Mucosa of rectum (tissue), 2 donors: Measurements from ENCODE around the gene SLC24A4.

Experiments
- H3K27ac ChIP-seq, 2 donors: one replicate each; pipeline ENCODE4 v1.7.0; 2013; ENCODE audit warnings: inconsistent platforms in 2 of 2, low read depth in 2 of 2, low read length in 2 of 2
- H3K27me3 ChIP-seq, 2 donors: one replicate each; pipeline ENCODE4 v1.7.0; 2013; ENCODE audit warnings: low read length in 2 of 2; ENCODE audit not compliant: control insufficient read depth in 2 of 2, insufficient read depth in 2 of 2
- H3K36me3 ChIP-seq, 2 donors: one replicate each; pipeline ENCODE4 v1.7.0; 2013; ENCODE audit warnings: low read length in 2 of 2; ENCODE audit not compliant: control insufficient read depth in 2 of 2, insufficient read depth in 2 of 2
- H3K4me1 ChIP-seq, 2 donors: one replicate each; pipeline ENCODE4 v1.7.0; 2013; ENCODE audit warnings: low read length in 2 of 2, mild to moderate bottlenecking in 1 of 2; ENCODE audit not compliant: control insufficient read depth in 2 of 2, insufficient read depth in 2 of 2
- H3K4me3 ChIP-seq, 2 donors: one replicate each; pipeline ENCODE4 v1.7.0; 2013; ENCODE audit warnings: low read length in 2 of 2
- H3K9ac ChIP-seq, 2 donors: one replicate each; pipeline ENCODE4 v1.7.0; 2013; ENCODE audit warnings: low read length in 2 of 2, low read depth in 1 of 2, mild to moderate bottlenecking in 1 of 2
- H3K9me3 ChIP-seq, 2 donors: one replicate each; pipeline ENCODE4 v1.7.0; 2013; ENCODE audit warnings: low read length in 2 of 2; ENCODE audit not compliant: control insufficient read depth in 2 of 2
- donor health status: healthy.
- donor health status: Normal muscosa, but diverticular disease.

SLC24A4 gene

GRCh38 chr14:92288994-92289660, 33.8 kb upstream of the SLC24A4 start:
- H3K27ac ChIP-seq = no peak overlapping the region
- no peaks in the 10 kb centered on the region for H3K36me3 ChIP-seq
- H3K9me3 ChIP-seq = no peaks in the 10 kb centered on the region
- peaks cover 0 to 3% of the 10 kb centered on the region in 2 donors for H3K27me3 ChIP-seq
- H3K4me1 ChIP-seq = no peaks in the 10 kb centered on the region
- no peak overlapping the region for H3K9ac ChIP-seq
- H3K4me3 ChIP-seq = no peak overlapping the region

- no peak overlapping the region for H3K27ac ChIP-seq
- H3K4me3 ChIP-seq = no peak overlapping the region
- H3K27me3 ChIP-seq = peaks cover 0 to 3% of the 10 kb centered on the region in 2 donors
- no peaks in the 10 kb centered on the region for H3K9me3 ChIP-seq
- H3K9ac ChIP-seq = no peak overlapping the region
- H3K4me1 ChIP-seq = no peaks in the 10 kb centered on the region
- no peaks in the 10 kb centered on the region for H3K36me3 ChIP-seq
Measured at GRCh38 chr14:92292673-92293072, 30.3 kb upstream of the SLC24A4 start.

- Histone ChIP-seq H3K9me3 (no peaks in the 10 kb centered on the region), H3K4me1 (no peaks in the 10 kb centered on the region), H3K4me3 (no peak overlapping the region), H3K36me3 (no peaks in the 10 kb centered on the region), H3K27ac (no peak overlapping the region), H3K9ac (no peak overlapping the region), H3K27me3 (no peaks in the 10 kb centered on the region)
Measured at GRCh38 chr14:92294506-92294905, 28.5 kb upstream of the SLC24A4 start.

GRCh38 chr14:92297818-92298595, 25.0 kb upstream of the SLC24A4 start:
- Histone ChIP-seq H3K4me3 (no peak overlapping the region), H3K4me1 (no peaks in the 10 kb centered on the region), H3K9me3 (no peaks in the 10 kb centered on the region), H3K27ac (no peak overlapping the region), H3K9ac (no peak overlapping the region), H3K36me3 (no peaks in the 10 kb centered on the region), H3K27me3 (peaks cover 4% of the 10 kb centered on the region in 2 donors)

GRCh38 chr14:92302481-92302880, 20.5 kb upstream of the SLC24A4 start:
- Histone ChIP-seq H3K27ac (no peak overlapping the region), H3K4me3 (no peak overlapping the region), H3K9ac (no peak overlapping the region), H3K9me3 (no peaks in the 10 kb centered on the region), H3K4me1 (no peaks in the 10 kb centered on the region), H3K36me3 (no peaks in the 10 kb centered on the region), H3K27me3 (peaks cover 4% of the 10 kb centered on the region in 2 donors)

DNA sequence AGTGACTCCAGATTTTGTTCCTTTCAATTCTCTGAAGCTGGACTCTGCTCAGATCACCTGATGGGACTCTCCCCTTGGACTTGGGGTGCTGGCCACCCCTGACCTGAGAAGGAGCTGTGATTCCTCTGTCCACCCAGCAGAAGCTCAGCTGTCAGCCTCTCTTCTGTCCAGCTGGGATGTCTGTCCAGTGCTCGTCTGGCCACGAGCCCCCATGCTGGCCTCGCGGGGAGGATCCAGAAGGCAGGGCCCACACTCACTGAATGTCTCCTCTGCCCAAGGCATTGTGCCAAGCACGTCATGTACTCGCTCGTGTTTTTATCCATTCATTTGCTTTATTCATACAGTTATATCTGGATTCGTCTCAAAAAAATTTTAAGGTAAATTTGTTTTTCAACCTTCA, 14.2 kb upstream of the SLC24A4 start:
- no peaks in the 10 kb centered on the region for H3K36me3 ChIP-seq
- no peak overlapping the region for H3K4me3 ChIP-seq
- H3K4me1 ChIP-seq = no peaks in the 10 kb centered on the region
- no peak overlapping the region for H3K9ac ChIP-seq
- no peaks in the 10 kb centered on the region for H3K9me3 ChIP-seq
- peaks cover 0 to 2% of the 10 kb centered on the region in 2 donors for H3K27me3 ChIP-seq
- H3K27ac ChIP-seq = no peak overlapping the region

- no peaks in the 10 kb centered on the region for H3K36me3 ChIP-seq
- no peak overlapping the region for H3K27ac ChIP-seq
- peaks cover 0 to 2% of the 10 kb centered on the region in 2 donors for H3K27me3 ChIP-seq
- H3K9me3 ChIP-seq = no peaks in the 10 kb centered on the region
- no peak overlapping the region for H3K9ac ChIP-seq
- H3K4me3 ChIP-seq = no peak overlapping the region
- no peaks in the 10 kb centered on the region for H3K4me1 ChIP-seq
Measured at GRCh38 chr14:92309968-92310530, 12.9 kb upstream of the SLC24A4 start.

GRCh38 chr14:92310776-92311375, 12.1 kb upstream of the SLC24A4 start:
- Histone ChIP-seq H3K27ac (no peak overlapping the region), H3K9me3 (no peaks in the 10 kb centered on the region), H3K9ac (no peak overlapping the region), H3K4me1 (no peaks in the 10 kb centered on the region), H3K27me3 (peaks cover 0 to 2% of the 10 kb centered on the region in 2 donors), H3K4me3 (no peak overlapping the region), H3K36me3 (no peaks in the 10 kb centered on the region)

DNA sequence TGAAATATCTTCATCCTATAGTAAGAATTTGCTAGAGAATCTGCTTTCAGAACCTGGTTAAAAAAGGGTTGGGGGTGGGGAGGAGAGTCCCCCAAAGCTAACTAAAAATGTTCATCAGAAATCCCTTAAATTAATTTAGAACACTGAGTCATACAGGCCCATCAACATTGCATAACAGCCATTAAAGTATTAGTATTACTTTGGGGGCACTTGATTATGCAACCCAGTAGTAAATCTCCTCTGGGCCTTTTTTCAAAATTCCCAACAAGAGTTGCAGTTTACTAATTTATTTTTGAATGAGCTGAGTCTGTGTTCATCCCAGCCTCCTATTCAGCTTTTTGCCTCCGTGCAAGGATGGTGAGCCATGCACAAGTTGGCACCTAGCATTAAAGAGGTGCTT, 8.8 kb upstream of the SLC24A4 start:
- Histone ChIP-seq H3K36me3 (no peaks in the 10 kb centered on the region), H3K4me3 (no peak overlapping the region)

More for the DNA sequence above, 8.8 kb upstream of the SLC24A4 start:
- no peak overlapping the region for H3K9ac ChIP-seq
- H3K4me1 ChIP-seq = no peaks in the 10 kb centered on the region
- no peak overlapping the region for H3K27ac ChIP-seq
- peaks cover 0 to 2% of the 10 kb centered on the region in 2 donors for H3K27me3 ChIP-seq
- no peaks in the 10 kb centered on the region for H3K9me3 ChIP-seq
